Inferior parietal cortex (tissue), 1 donor: ENCODE results near the gene CDX2.
A peak's percentile ranks its signal among the peaks of the same experiment; 100 is the strongest.
"Not testable (repeated sequence)": the region's sequence is repeated elsewhere in the genome, so short reads cannot be mapped to it uniquely, and the experiment has no call there.

Experiments used
- DNase-seq: peaks from one replicate; pipeline ENCODE4 v3.0.0-alpha.2; 2016; ENCODE audit errors: extremely low spot score

Gene CDX2

GRCh38 chr13:27969082-27969865 lies at the start of gene CDX2:
TSS of gene CDX2 (minus strand) at chr13:27969315. CDS start at chr13:27969006, 309 bp downstream.
- DNase-seq, result no peak

- no peak for DNase-seq
Observed at GRCh38 chr13:28014301-28014700, 45.2 kb upstream of the CDX2 start.

GRCh38 chr13:28013482-28013881 lies 44.4 kb upstream of the CDX2 start:
- DNase-seq, result no peak

- DNase-seq, result no peak
Observed at GRCh38 chr13:28012896-28013295, 43.8 kb upstream of the CDX2 start.

GRCh38 chr13:28012383-28012782 lies 43.3 kb upstream of the CDX2 start:
- DNase-seq, result no peak

GRCh38 chr13:28010046-28010445 lies 40.9 kb upstream of the CDX2 start:
- DNase-seq, result no peak

- DNase-seq, result not testable (repeated sequence)
Observed at GRCh38 chr13:28005016-28005415, 35.9 kb upstream of the CDX2 start.

GRCh38 chr13:28002886-28003698 lies 34.0 kb upstream of the CDX2 start:
- DNase-seq, result no peak

GRCh38 chr13:28001837-28002473 lies 32.8 kb upstream of the CDX2 start:
- no peak for DNase-seq

- no peak for DNase-seq
Observed at GRCh38 chr13:28001049-28001448, 31.9 kb upstream of the CDX2 start.

- no peak for DNase-seq
Observed at GRCh38 chr13:28000567-28000966, 31.5 kb upstream of the CDX2 start.

GRCh38 chr13:27997904-27998522 lies 28.9 kb upstream of the CDX2 start:
- DNase-seq, result peak; percentile 8

GRCh38 chr13:27991881-27992280 lies 22.8 kb upstream of the CDX2 start:
- no peak for DNase-seq

GRCh38 chr13:27988520-27988919 lies 19.4 kb upstream of the CDX2 start, which contains the start of gene URAD:
TSS of gene URAD (minus strand) at chr13:27988693. CDS start at chr13:27988637, 56 bp downstream.
- DNase-seq, result no peak

GRCh38 chr13:27985600-27985999 lies 16.5 kb upstream of the CDX2 start:
- DNase-seq, result no peak

- no peak for DNase-seq
Observed at GRCh38 chr13:27982361-27982760, 13.2 kb upstream of the CDX2 start.

GRCh38 chr13:27981006-27981708 lies 12.0 kb upstream of the CDX2 start:
- DNase-seq, result no peak

- no peak for DNase-seq
Observed at GRCh38 chr13:27980280-27980998, 11.3 kb upstream of the CDX2 start.

GRCh38 chr13:27979765-27980279 lies 10.7 kb upstream of the CDX2 start:
- no peak for DNase-seq

GRCh38 chr13:27979001-27979643 lies 10.0 kb upstream of the CDX2 start:
- DNase-seq, result no peak
